Measurements from ENCODE around the gene HS1BP3. TPM values are rescaled to one million over a fixed set of nuclear protein-coding genes. Genes with fewer than 3 reads are reported as not detected.

Gene HS1BP3
- total and polyA plus RNA-seq, 2 of the 13 experiments (the other 11 are each of a cell fraction or from before 2014, with no cell fraction given): 15.2 to 22.0 TPM

GRCh38 chr2:20578895-20579825 is 71.7 kb downstream of the HS1BP3 start (continued):
- peak; percentile 98 for TF ChIP-seq CBX5 (CRISPR knock-in tag; IDR thresholded peaks at IDR 0.05; ENCODE audit: borderline replicate concordance)
- TF ChIP-seq, protein P1, sequence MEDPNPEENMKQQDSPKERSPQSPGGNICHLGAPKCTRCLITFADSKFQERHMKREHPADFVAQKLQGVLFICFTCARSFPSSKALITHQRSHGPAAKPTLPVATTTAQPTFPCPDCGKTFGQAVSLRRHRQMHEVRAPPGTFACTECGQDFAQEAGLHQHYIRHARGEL (CRISPR knock-in tag; IDR thresholded peaks at IDR 0.05): no peak
- TF ChIP-seq, protein P2, sequence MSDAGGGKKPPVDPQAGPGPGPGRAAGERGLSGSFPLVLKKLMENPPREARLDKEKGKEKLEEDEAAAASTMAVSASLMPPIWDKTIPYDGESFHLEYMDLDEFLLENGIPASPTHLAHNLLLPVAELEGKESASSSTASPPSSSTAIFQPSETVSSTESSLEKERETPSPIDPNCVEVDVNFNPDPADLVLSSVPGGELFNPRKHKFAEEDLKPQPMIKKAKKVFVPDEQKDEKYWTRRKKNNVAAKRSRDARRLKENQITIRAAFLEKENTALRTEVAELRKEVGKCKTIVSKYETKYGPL (CRISPR knock-in tag; IDR thresholded peaks at IDR 0.05): no peak
- TF ChIP-seq PATZ1 (CRISPR knock-in tag; IDR thresholded peaks at IDR 0.05): peak; percentile 99
- peak; percentile 98 for TF ChIP-seq TBX2 (CRISPR knock-in tag; IDR thresholded peaks at IDR 0.05; ENCODE audit: borderline replicate concordance)
- TF ChIP-seq DR1 (CRISPR knock-in tag; IDR thresholded peaks at IDR 0.05): no peak
- TF ChIP-seq TCF12 (IDR thresholded peaks at IDR 0.05): no peak
- TF ChIP-seq TCF12 (CRISPR knock-in tag; IDR thresholded peaks at IDR 0.05): peak; percentile 80
- TF ChIP-seq NFKBIZ (CRISPR knock-in tag; IDR thresholded peaks at IDR 0.05): peak; percentile 83; the same call in 1 of the 2 replicates
- no peak for TF ChIP-seq FOXP1 (IDR thresholded peaks at IDR 0.05)
- peak; percentile 88 for TF ChIP-seq FOXP1 (CRISPR knock-in tag; IDR thresholded peaks at IDR 0.05)
- no peak; the same call in 2 of the 3 replicates for TF ChIP-seq MXI1 (IDR thresholded peaks at IDR 0.05; ENCODE audit: borderline replicate concordance, low read depth, low read length)
- TF ChIP-seq ZNF615 (CRISPR knock-in tag; IDR thresholded peaks at IDR 0.05; ENCODE audit: borderline replicate concordance): peak; percentile 16; the same call in 1 of the 2 replicates
- TF ChIP-seq ZFP62 (CRISPR knock-in tag; IDR thresholded peaks at IDR 0.05): no peak
- peak; percentile 95; the same call in 1 of the 2 replicates for TF ChIP-seq SPEN (CRISPR knock-in tag; IDR thresholded peaks at IDR 0.05; ENCODE audit: low read depth)
- TF ChIP-seq ZNF552 (CRISPR knock-in tag; IDR thresholded peaks at IDR 0.05; ENCODE audit: borderline replicate concordance): peak; percentile 97
- TF ChIP-seq EHMT2 (IDR thresholded peaks at IDR 0.05; ENCODE audit: borderline replicate concordance, low read depth, low read length): no peak
- TF ChIP-seq, protein P3, sequence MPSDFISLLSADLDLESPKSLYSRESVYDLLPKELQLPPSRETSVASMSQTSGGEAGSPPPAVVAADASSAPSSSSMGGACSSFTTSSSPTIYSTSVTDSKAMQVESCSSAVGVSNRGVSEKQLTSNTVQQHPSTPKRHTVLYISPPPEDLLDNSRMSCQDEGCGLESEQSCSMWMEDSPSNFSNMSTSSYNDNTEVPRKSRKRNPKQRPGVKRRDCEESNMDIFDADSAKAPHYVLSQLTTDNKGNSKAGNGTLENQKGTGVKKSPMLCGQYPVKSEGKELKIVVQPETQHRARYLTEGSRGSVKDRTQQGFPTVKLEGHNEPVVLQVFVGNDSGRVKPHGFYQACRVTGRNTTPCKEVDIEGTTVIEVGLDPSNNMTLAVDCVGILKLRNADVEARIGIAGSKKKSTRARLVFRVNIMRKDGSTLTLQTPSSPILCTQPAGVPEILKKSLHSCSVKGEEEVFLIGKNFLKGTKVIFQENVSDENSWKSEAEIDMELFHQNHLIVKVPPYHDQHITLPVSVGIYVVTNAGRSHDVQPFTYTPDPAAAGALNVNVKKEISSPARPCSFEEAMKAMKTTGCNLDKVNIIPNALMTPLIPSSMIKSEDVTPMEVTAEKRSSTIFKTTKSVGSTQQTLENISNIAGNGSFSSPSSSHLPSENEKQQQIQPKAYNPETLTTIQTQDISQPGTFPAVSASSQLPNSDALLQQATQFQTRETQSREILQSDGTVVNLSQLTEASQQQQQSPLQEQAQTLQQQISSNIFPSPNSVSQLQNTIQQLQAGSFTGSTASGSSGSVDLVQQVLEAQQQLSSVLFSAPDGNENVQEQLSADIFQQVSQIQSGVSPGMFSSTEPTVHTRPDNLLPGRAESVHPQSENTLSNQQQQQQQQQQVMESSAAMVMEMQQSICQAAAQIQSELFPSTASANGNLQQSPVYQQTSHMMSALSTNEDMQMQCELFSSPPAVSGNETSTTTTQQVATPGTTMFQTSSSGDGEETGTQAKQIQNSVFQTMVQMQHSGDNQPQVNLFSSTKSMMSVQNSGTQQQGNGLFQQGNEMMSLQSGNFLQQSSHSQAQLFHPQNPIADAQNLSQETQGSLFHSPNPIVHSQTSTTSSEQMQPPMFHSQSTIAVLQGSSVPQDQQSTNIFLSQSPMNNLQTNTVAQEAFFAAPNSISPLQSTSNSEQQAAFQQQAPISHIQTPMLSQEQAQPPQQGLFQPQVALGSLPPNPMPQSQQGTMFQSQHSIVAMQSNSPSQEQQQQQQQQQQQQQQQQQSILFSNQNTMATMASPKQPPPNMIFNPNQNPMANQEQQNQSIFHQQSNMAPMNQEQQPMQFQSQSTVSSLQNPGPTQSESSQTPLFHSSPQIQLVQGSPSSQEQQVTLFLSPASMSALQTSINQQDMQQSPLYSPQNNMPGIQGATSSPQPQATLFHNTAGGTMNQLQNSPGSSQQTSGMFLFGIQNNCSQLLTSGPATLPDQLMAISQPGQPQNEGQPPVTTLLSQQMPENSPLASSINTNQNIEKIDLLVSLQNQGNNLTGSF (CRISPR knock-in tag; IDR thresholded peaks at IDR 0.05): no peak
- 0 out of 2 replicates have a peak, but pooled peaks have one; percentile 18 for TF ChIP-seq MAF1 (CRISPR knock-in tag; IDR thresholded peaks at IDR 0.05; ENCODE audit: borderline replicate concordance)
- no peak; the same call in 1 of the 2 replicates for TF ChIP-seq THYN1 (CRISPR knock-in tag; IDR thresholded peaks at IDR 0.05; ENCODE audit: borderline replicate concordance, low read depth)

Measured in HepG2 (cell line).